Endothelial cell of umbilical vein (primary cell): Measurements from ENCODE around the gene TM9SF3. TPM values are rescaled to one million over a fixed set of nuclear protein-coding genes. Genes with fewer than 3 reads are reported as not detected.

Experiments used
- BruUV-seq: library from RNA; stranded (reverse); fragments of 400-500 nt; replicated peaks from 2 replicates; lab custom pipeline; 2021; lab: Mats Ljungman, UMichigan
- CTCF ChIA-PET: fragments of 300-600, 350-600 bp; sonication (Branson Sonifier 250); formaldehyde crosslinking; loops from one replicate; lab custom pipeline; 2021; ENCODE audit warnings: antibody characterized with exemption, inconsistent platforms; lab: Charles Lee
- POLR2A ChIA-PET: fragments of 300-600, 350-600 bp; sonication (Branson Sonifier 250); formaldehyde crosslinking; loops from one replicate; lab custom pipeline; 2021; ENCODE audit warnings: antibody characterized with exemption, inconsistent platforms; lab: Charles Lee
- DNase-seq: peaks from one replicate; pipeline ENCODE4 v3.0.0-alpha.2; 2011; ENCODE audit warnings: low read depth, low spot score
- FAIRE-seq: peaks from 2 replicates; lab custom pipeline; 2011; peaks lifted over from hg19 to GRCh38; lab: Jason Lieb, UNC
- H2AFZ ChIP-seq: 2 replicates; pipeline ENCODE4 v1.6.0; 2012; ENCODE audit warnings: low read depth, low read length, control low read depth, inconsistent platforms
- H3K27ac ChIP-seq: 2 replicates; pipeline ENCODE4 v1.5.1; 2011; ENCODE audit warnings: low read depth, mild to moderate bottlenecking, control low read depth, low read length, moderate library complexity; ENCODE audit not compliant: insufficient read depth
- H3K27me3 ChIP-seq, 2 experiments: 2 replicates each; pipeline versions ENCODE4 v1.6.0 to v1.6.1; 2011; ENCODE audit warnings: low read length in 2 of 2, mixed read lengths in 1 of 2; ENCODE audit not compliant: control insufficient read depth in 2 of 2, insufficient read depth in 2 of 2
- H3K36me3 ChIP-seq, 2 experiments: 2 replicates in 1 of 2; 3 replicates in 1 of 2; pipeline ENCODE4 v1.5.1; 2011; ENCODE audit warnings: low read length in 2 of 2, mild to moderate bottlenecking in 1 of 2, moderate library complexity in 1 of 2; ENCODE audit not compliant: control insufficient read depth in 2 of 2, insufficient read depth in 2 of 2; ENCODE audit errors: extremely low read depth in 1 of 2
- H3K4me1 ChIP-seq: 3 replicates; pipeline ENCODE4 v1.5.1; 2011; ENCODE audit warnings: mild to moderate bottlenecking, low read length; ENCODE audit not compliant: control insufficient read depth, insufficient read depth; ENCODE audit errors: extremely low read depth
- H3K4me2 ChIP-seq: 2 replicates; pipeline ENCODE4 v1.6.1; 2011; ENCODE audit warnings: low read length, control low read depth, mixed read lengths; ENCODE audit not compliant: insufficient read depth
- H3K4me3 ChIP-seq, 3 experiments: fragments of 200-600 bp in 1 of 3; sonication (generic), shearing (Covaris generic) in 1 of 3; replicated peaks in 1 of 3; 2 replicates each; pipeline ENCODE4 v1.5.1; 2011 to 2016; ENCODE audit warnings: control low read depth in 3 of 3, low read length in 3 of 3, mild to moderate bottlenecking in 2 of 3, inconsistent platforms in 1 of 3, low read depth in 1 of 3, moderate library complexity in 1 of 3; ENCODE audit not compliant: insufficient read depth in 1 of 3
- H3K79me2 ChIP-seq: 2 replicates; pipeline ENCODE4 v1.6.0; 2012; ENCODE audit warnings: low read length, inconsistent platforms; ENCODE audit not compliant: control insufficient read depth, insufficient read depth
- H3K9ac ChIP-seq: replicated peaks from 2 replicates; pipeline ENCODE3; 2011; ENCODE audit warnings: low read length, control low read depth; ENCODE audit not compliant: insufficient read depth; ENCODE audit errors: extremely low read depth
- H3K9me1 ChIP-seq: replicated peaks from 3 replicates; pipeline ENCODE4 v1.6.0; 2011; ENCODE audit warnings: mild to moderate bottlenecking, low read length; ENCODE audit not compliant: control insufficient read depth, insufficient read depth; ENCODE audit errors: extremely low read depth
- H3K9me3 ChIP-seq: replicated peaks from 2 replicates; pipeline ENCODE4 v1.5.1; 2012; ENCODE audit warnings: low read length, inconsistent platforms; ENCODE audit not compliant: control insufficient read depth, insufficient read depth
- H4K20me1 ChIP-seq: replicated peaks from 2 replicates; pipeline ENCODE3; 2011; ENCODE audit warnings: mild to moderate bottlenecking, low read length; ENCODE audit not compliant: control insufficient read depth, insufficient read depth; ENCODE audit errors: extremely low read depth
- CTCF ChIP-seq, 2 donors: IDR thresholded peaks; 1 replicate in 1 of 2; 2 replicates in 1 of 2; pipeline ENCODE4 v1.5.1; 2011; ENCODE audit warnings: low read length in 2 of 2, mild to moderate bottlenecking in 2 of 2, moderate library complexity in 2 of 2, control low read depth in 1 of 2, inconsistent platforms in 1 of 2, low read depth in 1 of 2; ENCODE audit not compliant: insufficient read depth in 1 of 2; ENCODE audit errors: extremely low read depth in 1 of 2
- EZH2 ChIP-seq: IDR thresholded peaks from 2 replicates; pipeline ENCODE4 v1.6.1; 2012; ENCODE audit warnings: borderline replicate concordance, low read depth, mild to moderate bottlenecking, moderate library complexity, low read length, inconsistent platforms; ENCODE audit not compliant: severe bottlenecking
- FOS ChIP-seq: IDR thresholded peaks from 2 replicates; pipeline ENCODE4 v1.6.1; 2011; ENCODE audit warnings: mild to moderate bottlenecking, low read length, moderate library complexity, borderline replicate concordance; ENCODE audit not compliant: insufficient read depth
- GATA2 ChIP-seq: IDR thresholded peaks from 2 replicates; pipeline ENCODE4 v1.7.0; 2011; ENCODE audit warnings: low read depth, mild to moderate bottlenecking, moderate library complexity, mixed read lengths, low read length; ENCODE audit not compliant: insufficient read length, insufficient read depth
- JUN ChIP-seq: IDR thresholded peaks from 2 replicates; pipeline ENCODE4 v1.6.1; 2011; ENCODE audit warnings: borderline replicate concordance, low read depth; ENCODE audit not compliant: insufficient read length, insufficient read depth
- MAX ChIP-seq: IDR thresholded peaks from 2 replicates; pipeline ENCODE4 v1.6.1; 2011; ENCODE audit not compliant: insufficient read depth, insufficient read length
- MYC ChIP-seq: IDR thresholded peaks from one replicate; pipeline ENCODE4 v1.6.1; 2011; ENCODE audit warnings: mild to moderate bottlenecking, low read depth, low read length
- POLR2A ChIP-seq: IDR thresholded peaks from 2 replicates; pipeline ENCODE4 v1.6.1; 2012; ENCODE audit warnings: low read depth, mild to moderate bottlenecking, control low read depth, low read length
- POLR2AphosphoS5 ChIP-seq: IDR thresholded peaks from 2 replicates; pipeline ENCODE4 v1.6.1; 2012; ENCODE audit warnings: low read depth, mild to moderate bottlenecking, control low read depth, low read length, moderate library complexity; ENCODE audit not compliant: insufficient read depth
- dilution Hi-C: fragments of 300-500 bp; cut with MboI; formaldehyde crosslinking; loops from one replicate; pipeline ENCODE4 v1.15.0; 2019; ENCODE audit warnings: low sequenced_read_pairs; ENCODE audit not compliant: extremely low pct_ligation_motif_present
- intact Hi-C: fragments of 100-400 bp; cut with micrococcal nuclease; formaldehyde crosslinking; loops from one replicate; pipeline ENCODE4 v1.10.0; 2022
- polyA plus RNA-seq, 4 experiments: library from polyadenylated mRNA; depleted of rRNA in 3 of 4; stranded (reverse) in 3 of 4; unstranded in 1 of 4; fragments of >200 nt; gene quantifications; 2 replicates each; pipeline versions ENCODE4 v1.2.1 to v1.2.3, GENCODE V29; 2011 to 2012; ENCODE audit warnings: missing spikeins in 1 of 4
- total RNA-seq: library from RNA; stranded (reverse); gene quantifications from 2 replicates; pipeline ENCODE4 v1.2.3, GENCODE V29; 2021

Gene TM9SF3
- total and polyA plus RNA-seq, 2 donors (not counting 3 experiments of a cell fraction or from before 2014, with no cell fraction given): 133 to 144 TPM

GRCh38 chr10:96584035-96584434, 2.8 kb downstream of the TM9SF3 start:
- peaks cover 56% of the 10 kb centered on the region for H3K4me1 ChIP-seq
- BruUV-seq: no TSS peak
- H3K9me1 ChIP-seq: peaks cover 4% of the 10 kb centered on the region
- TF ChIP-seq FOS (no peak), POLR2A (no peak), MAX (no peak), CTCF (IDR thresholded peaks at IDR 0.05; ENCODE audit: extremely low read depth in 1 of 2, insufficient read depth in 1 of 2, low read depth in 1 of 2, low read length in 2 of 2) (no peak), MYC (no peak), JUN (no peak), POLR2AphosphoS5 (no peak), EZH2 (no peak), GATA2 (no peak)
- no peak overlapping the region for H3K27ac ChIP-seq
- H3K36me3 ChIP-seq: no peaks in the 10 kb centered on the region
- dilution Hi-C loops: no loop called here
- H3K4me2 ChIP-seq: peak overlapping the region; percentile 96
- H4K20me1 ChIP-seq: peaks cover 28% of the 10 kb centered on the region
- no peaks in the 10 kb centered on the region for H3K27me3 ChIP-seq
- intact Hi-C loops: loop anchor here (2.0 to 10.0 kb wide), 2 partner anchors 17 to 539 kb away; partner anchors contain the start of gene CCNJ
- H3K9ac ChIP-seq: no peak overlapping the region
- DNase-seq (no peak), FAIRE-seq (no peak)
- H3K9me3 ChIP-seq: no peaks in the 10 kb centered on the region
- H3K79me2 ChIP-seq: peaks cover 76% of the 10 kb centered on the region
- ChIA-PET CTCF (no interaction called here), POLR2A (no interaction called here)
- H3K4me3 ChIP-seq: no peak overlapping the region
- H2AFZ ChIP-seq: no peak overlapping the region
